ENCODE measurements around the gene ARPC2.

Gene ARPC2

GRCh38 chr2:218262631-218263586, 45.9 kb downstream of the ARPC2 start:
- TF ChIP-seq CTCF (IDR thresholded peaks at IDR 0.05; ENCODE audit: low read depth, low read length): no peak
- no peak overlapping the region for H3K4me3 ChIP-seq (replicated peaks in 1 of 2; ENCODE audit: low read depth in 2 of 2, low read length in 2 of 2)
- DNase-seq (ENCODE audit: low read depth in 2 of 2): no peak

- no peak overlapping the region for H3K4me3 ChIP-seq (replicated peaks in 1 of 2; ENCODE audit: low read depth in 2 of 2, low read length in 2 of 2)
Observed at GRCh38 chr2:218263817-218264641, 47.0 kb downstream of the ARPC2 start.

GRCh38 chr2:218264773-218265561, 48.0 kb downstream of the ARPC2 start:
- no peak for DNase-seq (ENCODE audit: low read depth in 2 of 2)
- no peak for TF ChIP-seq CTCF (IDR thresholded peaks at IDR 0.05; ENCODE audit: low read depth, low read length)
- H3K4me3 ChIP-seq (replicated peaks in 1 of 2; ENCODE audit: low read depth in 2 of 2, low read length in 2 of 2): no peak overlapping the region

More at GRCh38 chr2:218263817-218264641, 47.0 kb downstream of the ARPC2 start:
- peak; percentile 6 for TF ChIP-seq CTCF (IDR thresholded peaks at IDR 0.05; ENCODE audit: low read depth, low read length)
- no peak for DNase-seq (ENCODE audit: low read depth in 2 of 2)

- no peak for TF ChIP-seq CTCF (IDR thresholded peaks at IDR 0.05; ENCODE audit: low read depth, low read length)
- no peak overlapping the region for H3K4me3 ChIP-seq (replicated peaks in 1 of 2; ENCODE audit: low read depth in 2 of 2, low read length in 2 of 2)
Observed at GRCh38 chr2:218265626-218266025, 48.6 kb downstream of the ARPC2 start.

GRCh38 chr2:218266316-218266979, 49.5 kb downstream of the ARPC2 start:
- DNase-seq (ENCODE audit: low read depth in 2 of 2): no peak
- TF ChIP-seq CTCF (IDR thresholded peaks at IDR 0.05; ENCODE audit: low read depth, low read length): no peak
- no peak overlapping the region for H3K4me3 ChIP-seq (replicated peaks in 1 of 2; ENCODE audit: low read depth in 2 of 2, low read length in 2 of 2)

More at GRCh38 chr2:218265626-218266025, 48.6 kb downstream of the ARPC2 start:
- no peak for DNase-seq (ENCODE audit: low read depth in 2 of 2)

- DNase-seq (ENCODE audit: low read depth in 2 of 2): no peak
- TF ChIP-seq CTCF (IDR thresholded peaks at IDR 0.05; ENCODE audit: low read depth, low read length): no peak
- H3K4me3 ChIP-seq (replicated peaks in 1 of 2; ENCODE audit: low read depth in 2 of 2, low read length in 2 of 2): no peak overlapping the region
Observed at GRCh38 chr2:218267259-218267658, 50.3 kb downstream of the ARPC2 start.

Data from cardiac fibroblast (primary cell).